ENCODE data around the gene MEGF6. TPM values are rescaled to one million over a fixed set of nuclear protein-coding genes. Genes with fewer than 3 reads are reported as not detected.

The MEGF6 gene
- total RNA-seq, 1 donor from 2014 or later: 10.9 TPM

- Mint-ChIP-seq H3K4me1 (peaks cover 23% of the 10 kb centered on the region), H3K27me3 (peaks cover 25% of the 10 kb centered on the region), H3K4me3 (no peak overlapping the region), H3K36me3 (ENCODE audit: low read depth) (no peaks in the 10 kb centered on the region), H3K9me3 (no peaks in the 10 kb centered on the region), H3K27ac (no peak overlapping the region)
- intact Hi-C loops (cut with micrococcal nuclease): no loop called here
- ATAC-seq (ENCODE audit: low read depth) (no peak), DNase-seq (no peak)
- TF ChIP-seq CTCF (IDR thresholded peaks at IDR 0.05): no peak
- ChIA-PET POLR2A (no interaction called here), CTCF (interaction anchor here (1.2 to 1.8 kb wide), 3 partner anchors 109 to 162 kb away, joined by 5 read pairs; no protein-coding TSS in a partner anchor)
Observed at GRCh38 chr1:3614755-3615742, 3.7 kb upstream of the MEGF6 start.

- intact Hi-C loops (cut with micrococcal nuclease): no loop called here
- Mint-ChIP-seq H3K4me1 (peaks cover 10% of the 10 kb centered on the region), H3K36me3 (ENCODE audit: low read depth) (no peaks in the 10 kb centered on the region), H3K27me3 (peaks cover 32% of the 10 kb centered on the region), H3K4me3 (peak overlapping the region; percentile 77), H3K9me3 (no peaks in the 10 kb centered on the region), H3K27ac (no peak overlapping the region)
- no peak for TF ChIP-seq CTCF (IDR thresholded peaks at IDR 0.05)
- DNase-seq (no peak), ATAC-seq (ENCODE audit: low read depth) (no peak)
- ChIA-PET CTCF (no interaction called here), POLR2A (no interaction called here)
Observed at GRCh38 chr1:3612123-3612522, 815 bp upstream of the MEGF6 start.

GRCh38 chr1:3610527-3611169 is 660 bp downstream of the MEGF6 start:
- ATAC-seq (ENCODE audit: low read depth) (no peak), DNase-seq (no peak)
- Mint-ChIP-seq H3K4me1 (peaks cover 10% of the 10 kb centered on the region), H3K4me3 (peak overlapping the region; percentile 48), H3K27me3 (peaks cover 32% of the 10 kb centered on the region), H3K9me3 (no peaks in the 10 kb centered on the region), H3K36me3 (ENCODE audit: low read depth) (no peaks in the 10 kb centered on the region), H3K27ac (no peak overlapping the region)
- CTCF ChIA-PET: interaction anchor here (0.6 kb wide), 1 partner anchor 117 kb away, joined by 3 read pairs; no protein-coding TSS in a partner anchor
- no peak for TF ChIP-seq CTCF (IDR thresholded peaks at IDR 0.05)
- intact Hi-C loops (cut with micrococcal nuclease): no loop called here
- POLR2A ChIA-PET: no interaction called here

- Mint-ChIP-seq H3K4me1 (peaks cover 10% of the 10 kb centered on the region), H3K9me3 (no peaks in the 10 kb centered on the region), H3K27ac (no peak overlapping the region), H3K4me3 (no peak overlapping the region), H3K36me3 (ENCODE audit: low read depth) (no peaks in the 10 kb centered on the region), H3K27me3 (peaks cover 32% of the 10 kb centered on the region)
- ChIA-PET POLR2A (no interaction called here), CTCF (interaction anchor here (0.6 kb wide), 1 partner anchor 118 kb away, joined by 3 read pairs; no protein-coding TSS in a partner anchor)
- DNase-seq (no peak), ATAC-seq (ENCODE audit: low read depth) (no peak)
- intact Hi-C loops (cut with micrococcal nuclease): no loop called here
- TF ChIP-seq CTCF (IDR thresholded peaks at IDR 0.05): no peak
Observed at GRCh38 chr1:3609769-3610526, 1.4 kb downstream of the MEGF6 start.

Data from activated B cell treated with CpG ODN at 0.5 μM for 24 hours (primary cell).